ENCODE data around the gene PCARE.

Gene PCARE

DNA sequence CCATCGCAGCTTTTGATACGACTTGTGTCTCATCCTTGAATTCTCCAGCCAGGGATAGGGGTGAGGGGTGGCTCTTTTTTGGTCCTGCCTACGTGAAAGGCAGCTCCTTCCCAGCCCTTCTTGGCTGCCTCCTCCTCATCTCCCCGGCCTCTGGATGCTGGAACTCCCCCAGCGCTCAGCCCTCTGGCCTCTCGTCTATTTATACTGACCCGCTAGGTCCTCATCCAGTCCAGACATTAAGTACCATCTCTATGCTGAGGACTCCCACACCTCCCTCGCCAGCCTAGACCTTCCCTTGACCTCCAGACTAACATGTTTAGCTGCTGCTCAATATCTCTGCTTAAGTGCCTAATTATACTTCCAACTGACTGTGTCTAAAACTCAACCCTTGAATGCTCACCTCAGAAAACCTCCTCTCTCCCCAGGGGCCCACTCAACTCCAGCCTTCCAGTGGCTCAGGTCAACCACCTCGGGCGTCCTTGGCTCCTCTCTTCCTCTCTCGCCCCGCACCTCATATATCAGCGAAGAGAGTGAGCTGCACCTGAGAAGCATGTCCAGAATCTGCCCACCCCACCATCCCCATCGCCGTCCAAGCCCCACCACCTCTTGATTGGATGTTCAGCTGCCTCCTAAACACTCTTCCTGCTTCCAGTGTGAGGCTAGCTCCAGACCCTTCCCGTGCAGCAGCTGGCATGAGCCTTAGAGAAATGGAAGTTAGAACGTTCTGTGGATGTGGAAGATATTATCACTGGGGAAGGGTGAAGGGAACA lies 58.4 kb downstream of the PCARE start:
- no peak for DNase-seq (ENCODE audit: low read depth, low spot score)
- H3K4me3 ChIP-seq (ENCODE audit: low read length), result no peak overlapping the region

DNA sequence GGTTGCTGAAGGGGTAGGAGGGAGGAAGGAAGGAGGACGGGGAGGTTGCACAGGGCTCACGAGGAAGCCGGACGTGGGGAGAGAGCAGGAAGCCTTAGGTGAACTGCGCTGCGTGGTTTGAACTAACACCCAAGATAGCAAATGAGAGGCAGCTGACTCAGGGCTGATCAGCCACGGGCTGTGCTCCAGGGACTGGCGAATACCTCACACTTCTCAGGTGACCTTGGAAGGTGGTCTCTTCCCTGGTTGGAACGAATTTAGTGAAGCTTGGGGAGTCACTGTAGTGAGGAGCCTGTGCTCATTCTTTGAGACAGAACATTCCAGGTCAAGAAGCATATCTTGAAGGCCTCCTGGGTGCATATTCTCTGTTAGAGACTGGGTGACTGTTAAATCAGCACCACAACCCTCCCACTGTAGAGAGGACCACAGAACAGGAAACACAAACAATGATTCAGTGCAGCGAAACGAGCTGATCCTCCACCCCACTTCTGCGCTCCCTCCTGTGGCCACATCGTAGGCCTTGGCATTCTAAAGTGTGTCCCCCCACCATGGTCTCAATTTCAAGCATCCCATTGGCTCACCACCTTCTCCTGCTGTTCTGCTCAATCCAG lies 59.4 kb downstream of the PCARE start:
- peak; percentile 87 for DNase-seq (ENCODE audit: low read depth, low spot score)
- peak overlapping the region; percentile 38 for H3K4me3 ChIP-seq (ENCODE audit: low read length)

DNA sequence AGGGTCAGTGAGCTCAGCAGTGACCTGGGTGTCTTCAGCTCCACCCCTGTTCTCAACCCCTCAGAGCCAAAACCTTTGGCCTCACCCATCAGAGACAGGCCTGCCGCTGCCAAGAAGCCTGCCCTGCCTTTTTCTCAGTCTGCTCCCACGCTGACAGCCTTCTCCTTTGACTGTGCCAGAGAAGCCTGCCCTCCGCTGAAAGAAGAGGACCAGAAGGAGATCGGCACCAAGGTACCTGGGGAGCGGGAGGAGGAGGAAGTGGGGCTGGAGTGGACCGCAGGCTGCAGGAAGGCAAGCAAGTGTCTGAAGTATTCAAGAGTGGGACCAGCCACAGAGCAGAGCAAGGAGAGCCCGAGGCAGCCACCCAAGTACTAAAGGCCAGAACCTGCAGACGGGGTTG lies 60.0 kb downstream of the PCARE start:
- H3K4me3 ChIP-seq (ENCODE audit: low read length), result peak overlapping the region; percentile 38

DNA sequence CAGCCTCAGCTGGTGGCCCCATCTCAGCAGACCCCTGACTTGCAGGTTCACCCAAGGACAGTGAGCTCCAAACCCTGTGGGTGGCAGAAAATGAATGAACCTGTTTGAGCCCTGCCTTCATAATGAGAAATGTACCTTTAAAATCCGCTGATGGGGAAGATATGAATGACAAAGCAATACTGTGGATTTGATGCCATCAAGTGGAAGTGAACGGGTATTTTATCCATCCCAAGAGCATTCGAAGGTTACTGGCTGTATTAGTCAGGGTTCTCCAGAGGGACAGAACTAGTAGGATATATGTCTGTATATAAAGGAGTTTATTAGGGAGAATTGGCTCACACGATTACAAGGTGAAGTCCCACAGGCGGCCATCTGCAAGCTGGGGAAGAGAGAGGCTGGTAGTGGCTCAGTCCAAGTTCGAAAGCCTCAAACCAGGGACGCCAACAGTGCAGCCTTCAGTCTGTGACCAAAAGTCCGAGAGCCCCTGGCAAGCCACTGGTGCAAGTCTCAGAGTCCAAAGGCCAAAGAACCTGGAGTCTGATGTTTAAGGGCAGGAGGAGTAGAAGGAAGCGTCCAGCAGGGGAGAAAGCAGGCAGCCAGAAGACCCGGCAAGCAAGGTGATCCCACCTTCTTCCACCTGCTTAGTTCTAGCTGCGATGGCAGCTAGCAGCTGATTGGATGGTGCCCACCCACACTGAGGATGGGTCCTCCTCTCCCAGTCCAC lies 61.1 kb downstream of the PCARE start:
- no peak for DNase-seq (ENCODE audit: low read depth, low spot score)
- H3K4me3 ChIP-seq (ENCODE audit: low read length), result no peak overlapping the region

More for the DNA sequence above, 60.0 kb downstream of the PCARE start:
- DNase-seq (ENCODE audit: low read depth, low spot score), result no peak

DNA sequence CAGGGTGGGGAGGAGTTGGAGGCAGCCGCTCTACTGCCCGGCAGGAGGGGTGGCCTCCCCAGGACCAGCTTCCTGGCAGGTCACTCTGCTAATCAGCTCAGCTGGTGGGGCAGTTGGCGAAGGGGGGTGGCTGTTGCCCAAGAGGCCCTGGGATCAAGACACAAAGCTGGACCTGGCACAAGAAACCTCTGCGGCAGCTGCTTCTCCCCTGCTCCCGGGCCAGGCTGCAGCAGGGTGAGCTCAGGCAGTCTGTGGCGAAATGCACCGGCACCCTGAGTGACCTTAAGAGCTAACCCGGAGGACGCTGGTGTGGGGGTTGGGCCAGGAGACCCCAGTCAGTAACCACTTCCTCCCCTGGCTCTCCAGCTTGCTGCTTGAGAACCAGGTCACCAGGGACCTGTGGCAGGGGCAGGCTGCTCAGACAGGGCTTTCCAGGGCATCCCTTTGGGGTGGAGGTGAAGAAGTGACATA lies 62.1 kb downstream of the PCARE start:
- DNase-seq (ENCODE audit: low read depth, low spot score), result no peak
- no peak overlapping the region for H3K4me3 ChIP-seq (ENCODE audit: low read length)

Data from Jurkat, Clone E6-1 (cell line).